Esophagus muscularis mucosa (tissue), 4 donors: ENCODE data around the gene TRIM5. TPM values are rescaled to one million over a fixed set of nuclear protein-coding genes. Genes with fewer than 3 reads are reported as not detected.
"Not testable (repeated sequence)": the region's sequence is repeated elsewhere in the genome, so short reads cannot be mapped to it uniquely, and the experiment has no call there.

Experiments
- DNase-seq: peaks from one replicate; pipeline ENCODE4 v3.0.0-alpha.2; 2017; ENCODE audit errors: extremely low spot score
- H3K27ac ChIP-seq, 4 donors: fragments of 200-600 bp; sonication (generic); replicated peaks in 1 of 4; 1 replicate in 3 of 4; 2 replicates in 1 of 4; pipeline ENCODE4 v1.5.1; 2016 to 2019; ENCODE audit warnings: mild to moderate bottlenecking in 1 of 4
- H3K27me3 ChIP-seq, 4 donors: fragments of 200-600 bp; sonication (generic); one replicate each; pipeline versions ENCODE4 v1.5.1 to v1.6.0; 2016 to 2019
- H3K36me3 ChIP-seq, 4 donors: fragments of 200-600 bp; sonication (generic); one replicate each; pipeline ENCODE4 v1.5.1; 2016 to 2019
- H3K4me1 ChIP-seq, 4 donors: fragments of 200-600 bp; sonication (generic); one replicate each; pipeline ENCODE4 v1.5.1; 2016 to 2019
- H3K4me3 ChIP-seq, 4 donors: fragments of 200-600 bp; sonication (generic); 1 replicate in 2 of 4; 2 replicates in 2 of 4; pipeline ENCODE4 v1.5.1; 2016 to 2019; ENCODE audit warnings: mild to moderate bottlenecking in 4 of 4, moderate library complexity in 1 of 4
- H3K9me3 ChIP-seq, 4 donors: fragments of 200-600 bp; sonication (generic); 1 replicate in 3 of 4; 2 replicates in 1 of 4; pipeline ENCODE4 v1.5.1; 2016 to 2019
- CTCF ChIP-seq, 3 experiments: fragments of 200-600 bp in 2 of 3; fragments of 450-650 bp in 1 of 3; sonication (generic) in 2 of 3; IDR thresholded peaks; one replicate each; pipeline ENCODE4 v1.5.1; 2017 to 2019; ENCODE audit warnings: antibody characterized with exemption in 3 of 3, mild to moderate bottlenecking in 2 of 3, moderate library complexity in 1 of 3
- EP300 ChIP-seq: sonication (generic); formaldehyde crosslinking; IDR thresholded peaks from one replicate; pipeline ENCODE4 v1.6.1; 2017; ENCODE audit warnings: antibody characterized with exemption
- POLR2A ChIP-seq: fragments of 450-650 bp; IDR thresholded peaks from one replicate; pipeline ENCODE4 v1.6.1; 2017; ENCODE audit warnings: antibody characterized with exemption, moderate library complexity, mild to moderate bottlenecking, low read depth
- POLR2AphosphoS5 ChIP-seq, 2 donors: sonication (generic); formaldehyde crosslinking; IDR thresholded peaks; one replicate each; pipeline ENCODE4 v1.6.1; 2017; ENCODE audit warnings: antibody characterized with exemption in 2 of 2
- WGBS: methylation state at CpG from one replicate; pipeline ENCODE4 v1.1.5; 2018; 5-methylcytosine and 5-hydroxymethylcytosine counted together
- intact Hi-C: fragments of 100-400 bp; cut with DNase I; formaldehyde crosslinking; loops from one replicate; pipeline ENCODE4 v1.15.1; 2023
- total RNA-seq, 4 donors: library from RNA; depleted of rRNA; stranded (reverse); fragments of >200 nt; gene quantifications; one replicate each; pipeline versions ENCODE4 v1.1.0 to v1.2.1, GENCODE V29; 2016

Gene TRIM5
- total RNA-seq, 4 donors from 2014 or later, result 15.9 to 21.5 (median 16.6) TPM

DNA sequence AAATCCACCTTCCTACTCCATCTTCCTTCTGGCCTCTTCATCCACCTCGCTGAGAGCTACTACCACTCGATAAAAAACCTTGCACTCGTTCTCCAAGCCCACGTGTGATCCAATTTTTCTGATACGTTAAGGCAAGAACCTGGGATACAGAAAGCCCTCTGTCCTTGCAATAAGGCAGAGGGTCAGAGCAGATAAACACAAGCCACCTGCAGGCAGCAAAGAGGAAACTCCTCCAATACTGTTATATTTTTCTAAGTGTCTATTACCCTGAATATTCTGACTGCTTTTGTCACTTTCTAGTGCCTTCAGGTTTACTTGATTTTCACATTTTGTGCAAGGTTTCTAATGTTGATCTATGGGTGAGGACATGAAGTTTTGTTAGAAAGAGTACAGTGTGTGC lies 26.6 kb downstream of the TRIM5 start:
- Histone ChIP-seq H3K9me3 (no peaks in the 10 kb centered on the region), H3K4me3 (no peak overlapping the region), H3K27me3 (no peaks in the 10 kb centered on the region), H3K36me3 (peaks cover 0 to 23% (median 4%) of the 10 kb centered on the region in 4 donors), H3K27ac (no peak overlapping the region), H3K4me1 (no peaks in the 10 kb centered on the region)
- no peak for DNase-seq
- intact Hi-C loops, result no loop called here
- WGBS, result 91% methylated on average over 5 of the region's 5 CpGs
- TF ChIP-seq POLR2A (no peak), EP300 (no peak), CTCF (IDR thresholded peaks at IDR 0.05) (no peak), POLR2AphosphoS5 (IDR thresholded peaks at IDR 0.05) (no peak)

- not testable (repeated sequence) for DNase-seq, H3K4me1 ChIP-seq
These were observed 27.9 kb downstream of the TRIM5 start for GRCh38 chr11:5656956-5657355.

GRCh38 chr11:5655474-5655873 lies 29.4 kb downstream of the TRIM5 start:
- peaks cover 0 to 8% (median 0%) of the 10 kb centered on the region in 4 donors for H3K36me3 ChIP-seq
- H3K4me1 ChIP-seq, result no peaks in the 10 kb centered on the region
- no peak overlapping the region for H3K4me3 ChIP-seq
- no peak for DNase-seq
- no peaks in the 10 kb centered on the region for H3K27me3 ChIP-seq
- peaks cover 0 to 5% (median 0%) of the 10 kb centered on the region in 4 donors for H3K9me3 ChIP-seq
- WGBS, result 95% methylated on average over 4 of the region's 4 CpGs
- intact Hi-C loops, result no loop called here
- TF ChIP-seq CTCF (IDR thresholded peaks at IDR 0.05) (no peak), POLR2AphosphoS5 (IDR thresholded peaks at IDR 0.05) (no peak)
- no peak overlapping the region for H3K27ac ChIP-seq

More at GRCh38 chr11:5656956-5657355, 27.9 kb downstream of the TRIM5 start:
- H3K9me3 ChIP-seq, intact Hi-C loops, H3K27ac ChIP-seq, H3K4me3 ChIP-seq, H3K27me3 ChIP-seq: not testable (repeated sequence)
- WGBS, result 92% methylated on average over 2 of the region's 2 CpGs
- peaks cover 0 to 17% (median 0%) of the 10 kb centered on the region in 4 donors for H3K36me3 ChIP-seq

DNA sequence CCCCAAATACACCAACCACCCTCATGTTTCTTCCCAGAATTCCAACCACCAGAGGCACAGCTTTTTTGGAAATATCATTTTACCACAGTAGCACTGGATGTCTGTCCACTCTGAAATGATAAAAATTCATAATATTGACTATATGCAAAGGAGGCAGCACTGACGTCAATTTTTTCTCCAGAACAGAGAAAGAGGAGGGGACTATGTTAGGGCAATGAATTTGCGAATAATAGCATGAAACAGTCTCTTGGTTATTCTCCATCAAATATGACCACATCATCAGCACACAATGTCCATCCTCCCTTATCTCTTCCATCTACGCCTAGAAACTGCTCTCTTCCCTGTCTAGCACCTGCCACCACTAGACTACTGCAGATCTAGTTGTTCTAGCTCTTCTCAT lies 38.7 kb downstream of the TRIM5 start:
- Histone ChIP-seq H3K27ac (no peak overlapping the region), H3K27me3 (no peaks in the 10 kb centered on the region), H3K36me3 (peaks cover 0 to 35% (median 6%) of the 10 kb centered on the region in 4 donors), H3K9me3 (no peaks in the 10 kb centered on the region), H3K4me3 (no peak overlapping the region), H3K4me1 (no peaks in the 10 kb centered on the region)
- no peak for TF ChIP-seq CTCF (IDR thresholded peaks at IDR 0.05)
- TF ChIP-seq EP300, result no peak
- no peak for TF ChIP-seq POLR2AphosphoS5 (IDR thresholded peaks at IDR 0.05)
- no peak for TF ChIP-seq POLR2A
- DNase-seq, result no peak
- intact Hi-C loops, result no loop called here
- 88% methylated on average over 3 of the region's 3 CpGs for WGBS

GRCh38 chr11:5643585-5643984 lies 41.3 kb downstream of the TRIM5 start:
- intact Hi-C loops, result no loop called here
- Histone ChIP-seq H3K27me3 (no peaks in the 10 kb centered on the region), H3K27ac (no peak overlapping the region), H3K36me3 (peaks cover 0 to 46% (median 6%) of the 10 kb centered on the region in 4 donors), H3K4me3 (no peak overlapping the region), H3K4me1 (no peaks in the 10 kb centered on the region), H3K9me3 (no peaks in the 10 kb centered on the region)
- no peak for TF ChIP-seq POLR2AphosphoS5 (IDR thresholded peaks at IDR 0.05)
- no peak for DNase-seq

DNA sequence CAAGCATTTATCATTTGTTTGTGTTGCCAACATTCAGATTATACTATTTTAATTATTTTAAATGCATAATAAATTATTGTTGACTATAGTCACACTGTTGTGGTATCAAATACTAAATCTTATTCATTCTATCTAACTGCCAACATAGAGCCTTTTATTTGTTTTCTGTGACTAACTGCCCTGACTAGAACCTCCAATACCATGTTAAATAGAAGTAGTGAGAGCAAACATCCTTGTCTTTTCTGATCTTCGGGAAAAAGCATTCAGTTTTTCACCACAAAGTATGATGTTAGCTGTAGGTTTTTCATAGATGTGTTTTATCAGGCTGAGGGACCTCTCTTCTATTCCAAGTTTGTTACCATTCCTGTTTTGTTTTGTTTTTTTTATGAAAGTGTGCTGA lies 44.9 kb downstream of the TRIM5 start:
- WGBS, result 92% methylated on average over 1 of the region's 1 CpG
- Histone ChIP-seq H3K4me3 (no peak overlapping the region), H3K9me3 (no peaks in the 10 kb centered on the region), H3K27me3 (no peaks in the 10 kb centered on the region), H3K27ac (no peak overlapping the region), H3K4me1 (no peaks in the 10 kb centered on the region), H3K36me3 (peaks cover 0 to 67% (median 15%) of the 10 kb centered on the region in 4 donors)
- DNase-seq, result no peak
- TF ChIP-seq POLR2A (no peak), POLR2AphosphoS5 (IDR thresholded peaks at IDR 0.05) (no peak), CTCF (IDR thresholded peaks at IDR 0.05) (no peak), EP300 (no peak)
- intact Hi-C loops, result no loop called here
